PFSK-1 (cell line): Measurements from ENCODE around the gene ATP5MC2.

Source experiments
- FOXP2 ChIP-seq: optimal IDR thresholded peaks from 2 replicates; pipeline ENCODE3; 2011; ENCODE audit warnings: borderline replicate concordance, control low read depth, inconsistent platforms; ENCODE audit not compliant: insufficient read depth; ENCODE audit errors: extremely low read length, extremely low read depth
- POLR2AphosphoS5 ChIP-seq: IDR thresholded peaks from 2 replicates; pipeline ENCODE4 v1.6.1; 2012; ENCODE audit warnings: low read depth, mild to moderate bottlenecking, control low read depth, low read length, moderate library complexity
- REST ChIP-seq, 2 experiments: IDR thresholded peaks; 2 replicates each; pipeline versions ENCODE4 v1.6.1 to v1.8.0; 2011 to 2012; ENCODE audit warnings: low read depth in 2 of 2, low read length in 2 of 2, control low read depth in 1 of 2, inconsistent platforms in 1 of 2, mild to moderate bottlenecking in 1 of 2, moderate library complexity in 1 of 2; ENCODE audit not compliant: insufficient read depth in 1 of 2
- SIN3A ChIP-seq: IDR thresholded peaks from 2 replicates; pipeline ENCODE4 v1.6.1; 2012; ENCODE audit warnings: mild to moderate bottlenecking, low read length, moderate library complexity, borderline replicate concordance; ENCODE audit not compliant: insufficient read depth
- TAF1 ChIP-seq: IDR thresholded peaks from 2 replicates; pipeline ENCODE4 v1.6.1; 2012; ENCODE audit warnings: low read length, control low read depth, borderline replicate concordance; ENCODE audit not compliant: insufficient read depth

ATP5MC2 gene

GRCh38 chr12:53651737-53652136 is 24.1 kb downstream of the ATP5MC2 start:
- no peak for TF ChIP-seq FOXP2
- no peak for TF ChIP-seq POLR2AphosphoS5
- TF ChIP-seq REST (IDR thresholded peaks at IDR 0.05; ENCODE audit: insufficient read depth in 1 of 2, low read depth in 2 of 2, low read length in 2 of 2), result no peak
- no peak for TF ChIP-seq TAF1
- TF ChIP-seq SIN3A, result no peak

- TF ChIP-seq TAF1, result no peak
- TF ChIP-seq SIN3A, result no peak
- no peak for TF ChIP-seq POLR2AphosphoS5
- TF ChIP-seq REST (IDR thresholded peaks at IDR 0.05; ENCODE audit: insufficient read depth in 1 of 2, low read depth in 2 of 2, low read length in 2 of 2), result no peak
- TF ChIP-seq FOXP2, result no peak
Observed at GRCh38 chr12:53645165-53645564, 30.7 kb downstream of the ATP5MC2 start.

- no peak for TF ChIP-seq FOXP2
- TF ChIP-seq SIN3A, result no peak
- no peak for TF ChIP-seq TAF1
- TF ChIP-seq REST (IDR thresholded peaks at IDR 0.05; ENCODE audit: insufficient read depth in 1 of 2, low read depth in 2 of 2, low read length in 2 of 2), result no peak
- no peak for TF ChIP-seq POLR2AphosphoS5
Observed at GRCh38 chr12:53644133-53644532, 31.8 kb downstream of the ATP5MC2 start.

- TF ChIP-seq REST (IDR thresholded peaks at IDR 0.05; ENCODE audit: insufficient read depth in 1 of 2, low read depth in 2 of 2, low read length in 2 of 2) (no peak), TAF1 (no peak), SIN3A (no peak), FOXP2 (no peak), POLR2AphosphoS5 (no peak)
Observed at GRCh38 chr12:53643232-53643979, 32.5 kb downstream of the ATP5MC2 start.

GRCh38 chr12:53638057-53638456 is 37.8 kb downstream of the ATP5MC2 start:
- no peak for TF ChIP-seq POLR2AphosphoS5
- no peak for TF ChIP-seq TAF1
- TF ChIP-seq SIN3A, result no peak
- no peak for TF ChIP-seq FOXP2
- no peak for TF ChIP-seq REST (IDR thresholded peaks at IDR 0.05; ENCODE audit: insufficient read depth in 1 of 2, low read depth in 2 of 2, low read length in 2 of 2)
